GM19467 (cell line): Measurements from ENCODE around the gene SLC28A1.

Experiments
- ATAC-seq: cut with Tn5 transposase; IDR thresholded peaks from one replicate; pipeline ENCODE4 v1.9.1; 2021; ENCODE audit warnings: mild to moderate bottlenecking, moderate library complexity; ENCODE audit not compliant: unreplicated experiment

Gene SLC28A1

DNA sequence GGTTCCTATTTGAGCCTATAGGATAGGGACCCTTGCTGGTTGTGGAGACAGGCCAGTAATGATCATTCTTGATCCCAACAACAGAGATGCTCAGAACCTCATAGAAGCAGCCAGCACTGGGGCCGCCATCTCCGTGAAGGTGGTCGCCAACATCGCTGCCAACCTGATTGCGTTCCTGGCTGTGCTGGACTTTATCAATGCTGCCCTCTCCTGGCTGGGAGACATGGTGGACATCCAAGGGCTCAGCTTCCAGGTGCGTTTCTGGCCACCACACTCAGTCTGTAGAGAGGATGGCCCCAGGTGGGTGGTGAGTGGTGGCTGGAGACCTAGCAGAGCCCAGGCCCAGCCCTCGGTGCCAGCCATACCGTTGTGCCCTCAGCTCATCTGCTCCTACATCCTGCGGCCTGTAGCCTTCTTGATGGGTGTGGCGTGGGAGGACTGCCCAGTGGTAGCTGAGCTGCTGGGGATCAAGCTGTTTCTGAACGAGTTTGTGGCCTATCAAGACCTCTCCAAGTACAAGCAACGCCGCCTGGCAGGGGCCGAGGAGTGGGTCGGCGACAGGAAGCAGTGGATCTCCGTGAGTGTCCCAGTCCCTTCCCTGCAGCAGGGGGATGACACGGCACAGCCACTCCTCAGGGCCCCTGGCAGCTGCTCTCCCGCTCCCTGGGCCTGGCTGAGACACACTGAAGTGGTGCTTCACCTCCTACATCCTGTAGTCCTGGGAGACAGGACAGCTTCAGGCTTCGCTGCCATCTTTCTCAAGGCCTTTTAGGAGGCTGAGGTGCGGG is 50.7 kb downstream of the SLC28A1 start:
- no peak for ATAC-seq

DNA sequence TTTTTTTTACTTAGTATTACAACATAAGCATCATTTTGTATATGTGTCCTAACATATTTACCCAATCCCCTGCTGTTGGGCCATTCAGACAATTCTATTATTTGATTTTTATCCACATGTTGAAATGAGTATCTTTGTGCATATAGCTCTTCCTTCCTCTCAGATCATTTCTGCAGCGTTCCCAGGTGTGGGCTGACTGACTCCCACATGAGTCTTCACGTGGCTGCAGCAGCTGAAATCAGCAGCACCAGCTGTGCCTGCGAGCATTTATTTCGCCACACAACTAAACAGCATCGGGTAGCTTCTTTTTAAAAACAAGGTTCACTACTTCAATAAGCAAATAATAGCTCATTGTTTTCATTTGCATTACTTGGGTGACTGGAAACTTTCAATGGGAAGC is 52.7 kb downstream of the SLC28A1 start:
- ATAC-seq, result no peak

GRCh38 chr15:84938726-84939125 is 54.3 kb downstream of the SLC28A1 start:
- ATAC-seq, result no peak

GRCh38 chr15:84940399-84940798 is 55.9 kb downstream of the SLC28A1 start:
- no peak for ATAC-seq

DNA sequence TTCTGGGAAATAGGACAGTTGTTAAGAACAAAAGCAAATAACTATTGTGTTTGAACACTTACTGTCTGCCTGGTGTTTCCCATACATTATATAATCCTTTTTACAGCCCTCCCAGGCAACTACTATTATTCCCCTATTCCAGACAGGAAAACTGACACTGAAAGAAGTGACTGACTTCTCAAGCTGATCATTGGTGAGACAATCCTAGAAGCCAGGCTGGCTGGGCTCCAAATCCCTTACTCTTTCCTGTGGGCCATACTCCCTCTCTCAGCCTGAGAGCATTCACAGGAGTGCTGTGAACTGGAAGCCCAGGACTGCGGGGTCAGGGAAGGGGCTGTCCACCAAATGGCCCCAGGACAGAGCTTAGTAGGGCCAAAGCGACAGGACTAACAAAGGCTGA is 58.0 kb downstream of the SLC28A1 start:
- no peak for ATAC-seq

- ATAC-seq, result no peak
Observed at GRCh38 chr15:84944311-84944710, 59.8 kb downstream of the SLC28A1 start.

DNA sequence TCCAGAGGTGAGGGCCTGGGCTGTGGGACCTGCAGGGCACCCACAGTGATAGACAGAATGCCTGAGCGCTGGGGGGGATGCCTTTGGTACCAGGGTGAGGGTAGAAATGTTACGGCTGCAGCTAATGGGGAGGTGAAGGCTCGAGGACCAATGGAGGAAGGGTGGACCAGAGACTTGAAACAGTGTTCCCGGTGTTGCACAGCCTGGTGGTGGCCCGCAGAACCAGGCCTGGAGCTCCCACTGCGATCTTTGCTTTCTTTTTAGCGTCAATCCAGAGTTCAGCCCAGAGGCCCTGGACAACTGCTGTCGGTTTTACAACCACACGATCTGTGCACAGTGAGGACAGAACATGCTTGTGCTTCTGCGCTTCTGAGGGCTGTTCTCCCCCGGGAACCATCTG is 60.4 kb downstream of the SLC28A1 start:
- no peak for ATAC-seq

DNA sequence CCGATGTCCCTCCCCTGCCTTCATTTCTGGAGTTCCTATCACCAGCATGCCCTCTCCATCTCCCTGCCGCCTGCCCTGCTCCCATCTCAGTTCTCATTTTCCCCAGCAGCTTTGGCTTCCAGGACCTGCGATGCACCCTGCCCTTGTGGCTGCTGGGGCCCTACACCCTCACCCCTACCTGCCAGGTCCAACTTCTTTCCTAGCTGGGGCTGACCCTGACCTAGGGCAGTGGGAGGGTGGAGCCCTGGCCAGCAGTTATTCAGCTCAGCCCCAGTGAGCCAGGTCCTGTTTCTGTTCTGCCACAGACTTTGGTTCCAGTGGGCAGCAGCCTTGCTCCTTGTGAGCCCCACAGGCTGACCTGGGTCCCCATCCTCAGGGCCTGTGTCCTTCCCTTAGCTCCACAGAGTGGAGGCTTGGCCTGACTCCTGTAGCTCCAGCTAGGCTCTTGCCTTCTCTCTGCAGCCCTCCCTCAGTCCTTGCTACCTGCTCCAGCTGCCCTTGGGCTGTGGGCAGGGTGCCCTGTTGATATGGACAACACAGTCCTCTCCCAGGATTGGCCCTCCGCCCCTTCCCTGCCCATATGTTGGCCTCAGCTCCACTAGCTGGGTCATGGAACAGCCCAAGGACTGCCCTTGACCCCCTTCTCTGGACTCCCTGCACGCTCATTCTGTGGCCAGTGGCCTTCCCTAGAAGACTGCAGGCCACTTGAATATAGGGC is 62.5 kb downstream of the SLC28A1 start:
- ATAC-seq, result no peak

DNA sequence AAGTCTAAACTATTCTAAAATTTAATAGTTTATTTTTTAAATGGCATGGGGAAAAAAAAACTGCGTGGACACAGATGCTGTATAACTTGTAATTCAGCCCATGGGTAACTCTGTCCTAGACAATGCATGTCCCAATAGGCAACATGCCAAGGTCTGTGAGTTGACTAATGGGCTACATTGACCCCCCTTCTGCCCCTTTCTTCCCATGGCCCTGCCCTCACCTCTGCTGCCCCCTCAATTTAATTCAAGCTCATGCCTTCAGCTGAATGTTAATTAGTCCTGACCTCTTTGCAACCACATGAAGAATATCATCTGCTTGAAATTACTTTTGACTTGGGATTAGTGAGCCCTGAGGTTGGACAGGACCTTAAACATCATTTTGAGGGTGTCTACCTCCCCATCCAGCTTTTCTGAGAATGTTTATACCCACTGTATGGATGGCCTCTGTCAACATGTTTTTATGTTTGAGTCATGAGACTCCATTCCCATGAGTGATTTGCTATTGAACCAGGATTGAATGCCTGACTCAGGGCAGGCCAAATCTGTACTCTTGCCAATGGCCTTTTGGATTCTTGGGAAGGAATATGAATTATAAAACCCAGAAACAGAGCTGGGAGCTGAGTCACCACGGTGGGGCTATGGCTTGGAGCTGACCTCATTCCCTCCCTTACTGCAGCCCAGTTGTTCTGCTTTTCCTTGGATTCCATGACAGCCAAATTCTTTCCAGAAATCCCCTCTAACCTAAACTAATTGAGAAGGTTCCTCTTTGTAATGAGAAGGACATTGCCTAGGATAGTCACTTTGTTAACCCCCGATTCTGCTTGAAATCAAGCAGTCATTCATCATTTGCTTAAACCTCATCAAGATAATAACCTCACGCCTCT is 63.7 kb downstream of the SLC28A1 start:
- no peak for ATAC-seq

GRCh38 chr15:84949043-84949442 is 64.6 kb downstream of the SLC28A1 start:
- no peak for ATAC-seq

DNA sequence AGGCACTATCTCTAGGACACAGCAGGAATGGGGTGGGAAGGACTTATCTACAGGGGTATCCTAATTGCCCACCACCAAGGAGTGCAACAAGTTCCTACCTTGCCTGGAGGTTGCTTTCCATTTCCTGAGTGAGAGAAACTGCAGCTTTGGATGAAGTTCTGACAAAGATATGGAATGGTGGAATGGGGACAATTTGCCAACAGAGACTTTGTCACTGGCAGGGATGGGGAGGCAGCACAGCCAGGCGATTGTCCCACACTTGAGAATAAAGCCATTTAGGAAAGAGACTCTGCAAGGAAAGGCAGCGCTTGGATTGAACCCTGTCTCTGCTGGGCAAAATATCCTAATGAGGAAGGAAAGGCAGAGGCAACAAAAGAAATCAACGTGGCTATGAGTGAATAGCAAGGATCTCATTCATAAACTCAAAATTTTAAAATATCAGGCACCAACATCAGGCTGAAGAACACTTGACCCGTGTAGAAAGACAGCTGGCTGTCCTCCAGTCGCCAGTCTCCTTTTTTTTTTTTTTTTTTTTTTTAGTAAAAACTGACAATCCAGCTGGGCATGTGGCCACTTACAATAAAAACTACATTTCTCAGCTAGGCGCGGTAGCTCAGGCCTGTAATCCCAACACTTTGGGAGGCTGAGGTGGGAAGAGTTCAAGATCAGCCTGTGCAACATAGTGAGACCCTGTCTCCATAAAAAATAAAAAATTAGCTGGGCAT is 65.5 kb downstream of the SLC28A1 start:
- ATAC-seq, result no peak

DNA sequence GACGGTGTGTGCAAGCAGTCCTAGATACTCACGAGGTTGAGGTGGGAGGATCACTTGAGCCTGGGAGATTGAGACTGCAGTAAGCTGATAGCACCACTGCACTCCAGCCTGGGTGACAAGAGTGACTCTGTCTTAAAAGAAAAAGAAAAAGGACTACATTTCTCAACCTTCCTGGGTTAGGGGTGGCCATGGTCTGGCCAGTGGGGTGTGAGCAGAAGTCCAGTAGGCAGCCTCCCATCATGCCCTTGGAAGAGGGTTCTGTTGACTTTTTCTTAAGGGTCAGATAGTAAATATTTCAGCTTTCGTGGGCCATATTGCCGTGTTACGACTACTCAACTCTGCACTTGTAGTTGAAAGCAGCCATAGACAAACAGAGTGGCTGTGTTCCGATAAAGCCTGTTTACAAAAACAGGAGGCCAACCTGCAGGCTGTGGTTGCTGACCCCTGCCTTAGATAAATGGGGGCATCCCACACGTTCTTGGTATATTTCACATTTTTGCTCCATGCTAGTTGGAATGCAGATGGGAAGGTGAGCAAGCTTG is 66.2 kb downstream of the SLC28A1 start:
- ATAC-seq, result no peak

DNA sequence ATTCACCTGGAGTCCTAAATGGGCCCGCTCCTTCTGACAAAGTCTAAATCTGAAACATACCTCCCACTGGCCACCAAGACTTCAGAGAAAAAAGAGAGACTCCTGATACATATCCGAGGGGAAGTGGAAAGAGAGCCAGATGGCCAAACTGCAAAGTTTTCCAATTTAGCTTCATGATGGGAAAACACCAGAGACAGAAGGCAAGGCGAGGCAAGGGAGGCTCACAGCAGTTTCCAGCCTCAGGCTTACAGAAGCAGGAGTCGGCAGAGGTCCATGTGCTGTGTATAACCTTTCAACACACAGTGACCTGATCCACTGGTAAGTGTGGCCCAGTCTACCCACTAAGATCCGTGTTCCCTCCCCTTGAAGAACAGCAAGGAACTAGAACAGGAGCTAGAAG is 67.3 kb downstream of the SLC28A1 start:
- no peak for ATAC-seq

- no peak for ATAC-seq
Observed at GRCh38 chr15:84953136-84953535, 68.7 kb downstream of the SLC28A1 start.

- no peak for ATAC-seq
Observed at GRCh38 chr15:84953726-84954125, 69.3 kb downstream of the SLC28A1 start.

GRCh38 chr15:84955089-84955848 is 70.8 kb downstream of the SLC28A1 start:
- ATAC-seq, result no peak

DNA sequence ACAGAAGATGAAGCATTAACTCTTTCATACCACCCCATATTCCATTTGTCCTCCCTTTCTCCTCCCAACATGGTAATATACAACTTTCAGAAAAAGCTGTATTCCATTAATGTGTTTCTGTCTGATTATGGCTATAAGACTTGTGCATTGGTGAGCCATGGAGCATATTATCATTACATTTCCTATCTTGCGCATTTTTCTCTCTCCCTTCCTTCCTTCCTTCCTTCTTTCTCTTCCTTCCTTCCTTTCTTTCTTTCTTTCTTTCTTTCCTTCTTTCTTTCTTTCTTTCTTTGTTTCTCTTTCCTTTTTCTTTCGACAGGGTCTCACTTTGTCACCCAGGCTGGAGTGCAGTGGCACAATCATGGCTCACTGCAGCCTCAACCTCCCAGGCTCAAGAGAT is 71.7 kb downstream of the SLC28A1 start:
- no peak for ATAC-seq

- ATAC-seq, result no peak
Observed at GRCh38 chr15:84960391-84961113, 76.1 kb downstream of the SLC28A1 start.

DNA sequence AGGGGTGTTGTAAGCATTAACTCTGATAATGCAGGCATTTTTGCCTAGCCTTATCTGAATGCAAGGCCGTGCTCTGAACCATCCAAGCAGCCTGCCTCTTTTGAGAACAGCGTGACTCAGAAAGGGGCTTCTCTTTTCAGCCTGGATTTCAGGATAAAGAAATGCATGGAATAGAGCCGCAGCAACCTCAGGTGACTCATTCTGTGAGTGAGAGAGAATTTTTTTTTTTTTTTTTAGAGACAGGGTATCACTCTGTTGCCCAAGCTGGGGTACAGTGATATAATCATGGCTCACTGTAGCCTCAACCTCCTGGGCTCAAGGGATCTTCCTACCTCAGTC is 76.6 kb downstream of the SLC28A1 start:
- no peak for ATAC-seq
